HCT116 (cell line): ENCODE measurements around the gene HOXD9. TPM values are rescaled to one million over a fixed set of nuclear protein-coding genes. Genes with fewer than 3 reads are reported as not detected.

Experiments
- ATAC-seq: fragments of 200-7000 bp; cut with Tn5 transposase; 2 replicates; pipeline ENCODE4 v1.9.1; 2020; ENCODE audit warnings: mild to moderate bottlenecking, moderate library complexity
- BruUV-seq: library from RNA; stranded (reverse); fragments of 400-500 nt; replicated peaks from 2 replicates; lab custom pipeline; 2021; lab: Mats Ljungman, UMichigan
- CTCF ChIA-PET: fragments of 300-600 bp; sonication (Branson Sonifier 250); formaldehyde crosslinking; loops from one replicate; lab custom pipeline; 2021; ENCODE audit warnings: antibody characterized with exemption; lab: Charles Lee
- POLR2A ChIA-PET: fragments of 300-600, 350-600 bp; sonication (Branson Sonifier 250); formaldehyde crosslinking; loops from one replicate; lab custom pipeline; 2021; ENCODE audit warnings: antibody characterized with exemption; lab: Charles Lee
- RAD21 ChIA-PET, 2 experiments: fragments of 300-600 bp; sonication (Branson Sonifier 250); formaldehyde crosslinking; loops; one replicate each; lab custom pipeline; 2023; ENCODE audit warnings: low total read pairs in 2 of 2; ENCODE audit not compliant: uncharacterized antibody in 2 of 2, unreplicated experiment in 2 of 2, low non-redundant PET in 1 of 2; lab: Charles Lee
- DNase-seq: peaks from one replicate; pipeline ENCODE4 v3.0.0-alpha.2; 2010; ENCODE audit warnings: low read depth, low spot score
- H2AFZ ChIP-seq: fragments of 200-600 bp; shearing (Covaris generic), sonication (generic); 2 replicates; pipeline ENCODE4 v1.6.1; 2017; ENCODE audit warnings: low read depth, mixed run types, mixed read lengths, antibody characterized with exemption, low read length; ENCODE audit not compliant: poor library complexity, severe bottlenecking
- H3K27ac ChIP-seq: 2 replicates; pipeline ENCODE4 v1.5.1; 2012; ENCODE audit warnings: low read depth, low read length
- H3K27me3 ChIP-seq: fragments of 200-600 bp; sonication (generic); 2 replicates; pipeline ENCODE4 v1.6.1; 2016; ENCODE audit warnings: mixed run types, low read length, mixed read lengths; ENCODE audit not compliant: insufficient read depth
- H3K36me3 ChIP-seq, 2 experiments: fragments of 200-500 bp in 1 of 2; fragments of 200-600 bp in 1 of 2; sonication (Bioruptor generic) in 1 of 2; sonication (generic) in 1 of 2; 2 replicates each; pipeline versions ENCODE4 v1.5.1 to v1.6.1; 2014 to 2016; ENCODE audit warnings: low read length in 2 of 2, inconsistent platforms in 1 of 2, mixed read lengths in 1 of 2, mixed run types in 1 of 2; ENCODE audit not compliant: insufficient read depth in 2 of 2, control insufficient read depth in 1 of 2
- H3K4me1 ChIP-seq, 2 experiments: fragments of 200-600 bp in 1 of 2; sonication (generic) in 1 of 2; 2 replicates each; pipeline versions ENCODE4 v1.5.1 to v1.6.1; 2012 to 2017; ENCODE audit warnings: low read length in 2 of 2, inconsistent platforms in 1 of 2, mild to moderate bottlenecking in 1 of 2, mixed read lengths in 1 of 2, mixed run types in 1 of 2, moderate library complexity in 1 of 2; ENCODE audit not compliant: insufficient read depth in 2 of 2, control insufficient read depth in 1 of 2
- H3K4me2 ChIP-seq: fragments of 200-600 bp; sonication (generic); 2 replicates; pipeline ENCODE4 v1.6.1; 2017; ENCODE audit warnings: mixed run types, low read length, mixed read lengths
- H3K4me3 ChIP-seq, 2 experiments: fragments of 200-600 bp in 1 of 2; sonication (generic) in 1 of 2; replicated peaks in 1 of 2; 2 replicates each; pipeline ENCODE4 v1.5.1; 2011 to 2016; ENCODE audit warnings: low read length in 2 of 2, control low read depth in 1 of 2, low read depth in 1 of 2, mild to moderate bottlenecking in 1 of 2, mixed read lengths in 1 of 2, mixed run types in 1 of 2
- H3K79me2 ChIP-seq: fragments of 200-600 bp; sonication (generic); 2 replicates; pipeline ENCODE4 v1.6.1; 2017; ENCODE audit warnings: mild to moderate bottlenecking, mixed run types, low read length, moderate library complexity, mixed read lengths; ENCODE audit not compliant: insufficient read depth
- H3K9ac ChIP-seq: fragments of 200-600 bp; sonication (generic); 2 replicates; pipeline ENCODE4 v1.6.1; 2016; ENCODE audit warnings: low read length, mixed read lengths
- H3K9me2 ChIP-seq: fragments of 200-600 bp; sonication (generic), shearing (Covaris generic); 2 replicates; pipeline ENCODE4 v1.6.1; 2017; ENCODE audit warnings: mixed run types, mild to moderate bottlenecking, moderate library complexity; ENCODE audit not compliant: insufficient read depth
- H3K9me3 ChIP-seq, 2 experiments: fragments of 200-500 bp in 1 of 2; fragments of 200-600 bp in 1 of 2; sonication (Bioruptor generic) in 1 of 2; sonication (generic) in 1 of 2; 2 replicates each; pipeline ENCODE4 v1.6.1; 2014 to 2017; ENCODE audit warnings: low read length in 2 of 2, mixed read lengths in 2 of 2, inconsistent platforms in 1 of 2, low read depth in 1 of 2, mild to moderate bottlenecking in 1 of 2, mixed run types in 1 of 2, moderate library complexity in 1 of 2; ENCODE audit not compliant: control insufficient read depth in 1 of 2, insufficient read depth in 1 of 2
- H4K20me1 ChIP-seq: fragments of 200-600 bp; sonication (generic), shearing (Covaris generic); 2 replicates; pipeline ENCODE4 v1.6.1; 2017; ENCODE audit warnings: mixed run types, mild to moderate bottlenecking, moderate library complexity; ENCODE audit not compliant: insufficient read depth
- EZH2phosphoT487 ChIP-seq: fragments of 200-600 bp; IDR thresholded peaks from 2 replicates; pipeline ENCODE4 v1.6.1; 2018; ENCODE audit warnings: antibody characterized with exemption, borderline replicate concordance
- FOSL1 ChIP-seq: IDR thresholded peaks from 2 replicates; pipeline ENCODE4 v1.6.1; 2012; ENCODE audit warnings: low read depth
- JUND ChIP-seq: IDR thresholded peaks from 2 replicates; pipeline ENCODE4 v1.6.1; 2012
- POLR2AphosphoS5 ChIP-seq: IDR thresholded peaks from 2 replicates; pipeline ENCODE4 v1.6.1; 2011; ENCODE audit warnings: mild to moderate bottlenecking, low read depth, low read length, moderate library complexity
- RAD21 ChIP-seq: IDR thresholded peaks from 2 replicates; pipeline ENCODE4 v1.6.1; 2012; ENCODE audit warnings: low read depth, mild to moderate bottlenecking
- intact Hi-C: fragments of 100-400 bp; cut with micrococcal nuclease; formaldehyde crosslinking; loops from 2 replicates; pipeline ENCODE4 v1.10.0; 2022
- total RNA-seq: library from RNA; stranded (reverse); gene quantifications from one replicate; pipeline ENCODE4 v1.2.1, GENCODE V29; 2021; ENCODE audit not compliant: unreplicated experiment
- TF ChIP-seq, protein P1 (sequence below): IDR thresholded peaks from 2 replicates; pipeline ENCODE4 v1.6.1; 2011; ENCODE audit warnings: mild to moderate bottlenecking, low read length, moderate library complexity; ENCODE audit not compliant: insufficient replicate concordance; ENCODE audit errors: extremely low read depth
- TF ChIP-seq, protein P2 (sequence below): IDR thresholded peaks from 2 replicates; pipeline ENCODE4 v1.6.1; 2012

The HOXD9 gene
- total RNA-seq, 1 experiment from 2014 or later = not detected

DNA sequence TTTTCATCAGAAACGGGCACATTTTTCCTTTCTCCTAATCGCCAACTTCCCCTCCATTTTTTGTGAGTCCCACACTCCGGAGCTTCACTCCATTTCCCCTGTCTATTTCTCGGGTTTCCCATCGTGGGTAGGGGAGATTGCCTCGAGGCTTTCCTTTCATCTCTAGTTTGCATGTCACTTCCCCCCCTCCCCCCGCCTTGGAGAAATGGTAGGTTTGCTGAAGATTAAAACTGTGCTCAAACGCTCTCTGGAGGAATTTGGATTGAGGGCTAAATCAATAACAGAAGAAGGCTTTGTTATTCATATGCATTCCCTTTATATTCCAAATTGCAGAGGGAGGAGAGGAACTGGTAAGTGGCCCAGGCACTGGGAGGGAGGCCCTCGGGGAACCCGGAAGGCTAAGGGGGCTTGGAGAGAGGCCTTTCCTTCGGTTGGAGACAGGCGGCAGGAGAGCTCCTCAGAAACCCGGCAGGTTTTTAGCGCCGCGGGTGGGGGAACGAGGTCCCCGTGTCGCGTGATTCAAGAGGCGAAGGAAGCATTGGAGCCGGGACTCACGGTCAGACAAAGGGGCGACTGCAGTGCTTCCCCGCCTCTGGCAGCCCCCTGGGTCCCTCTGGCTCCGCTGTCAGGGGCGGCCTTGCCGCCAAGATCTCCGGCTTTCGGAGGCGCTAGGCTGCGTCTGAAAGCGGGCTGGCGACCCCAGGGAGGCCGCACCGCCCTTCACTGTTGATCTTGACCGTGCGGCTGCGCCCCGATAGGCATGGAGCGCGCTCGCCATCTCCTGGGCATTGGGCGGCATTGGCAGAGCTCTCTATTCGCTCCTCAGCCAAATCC lies 25.3 kb upstream of the HOXD9 start (continued):
- TF ChIP-seq, protein P1, sequence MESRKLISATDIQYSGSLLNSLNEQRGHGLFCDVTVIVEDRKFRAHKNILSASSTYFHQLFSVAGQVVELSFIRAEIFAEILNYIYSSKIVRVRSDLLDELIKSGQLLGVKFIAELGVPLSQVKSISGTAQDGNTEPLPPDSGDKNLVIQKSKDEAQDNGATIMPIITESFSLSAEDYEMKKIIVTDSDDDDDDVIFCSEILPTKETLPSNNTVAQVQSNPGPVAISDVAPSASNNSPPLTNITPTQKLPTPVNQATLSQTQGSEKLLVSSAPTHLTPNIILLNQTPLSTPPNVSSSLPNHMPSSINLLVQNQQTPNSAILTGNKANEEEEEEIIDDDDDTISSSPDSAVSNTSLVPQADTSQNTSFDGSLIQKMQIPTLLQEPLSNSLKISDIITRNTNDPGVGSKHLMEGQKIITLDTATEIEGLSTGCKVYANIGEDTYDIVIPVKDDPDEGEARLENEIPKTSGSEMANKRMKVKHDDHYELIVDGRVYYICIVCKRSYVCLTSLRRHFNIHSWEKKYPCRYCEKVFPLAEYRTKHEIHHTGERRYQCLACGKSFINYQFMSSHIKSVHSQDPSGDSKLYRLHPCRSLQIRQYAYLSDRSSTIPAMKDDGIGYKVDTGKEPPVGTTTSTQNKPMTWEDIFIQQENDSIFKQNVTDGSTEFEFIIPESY = no peak
- no peak for TF ChIP-seq EZH2phosphoT487
- no peak for TF ChIP-seq FOSL1
- TF ChIP-seq, protein P2, sequence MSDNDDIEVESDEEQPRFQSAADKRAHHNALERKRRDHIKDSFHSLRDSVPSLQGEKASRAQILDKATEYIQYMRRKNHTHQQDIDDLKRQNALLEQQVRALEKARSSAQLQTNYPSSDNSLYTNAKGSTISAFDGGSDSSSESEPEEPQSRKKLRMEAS = no peak
- TF ChIP-seq POLR2AphosphoS5 = 0 out of 2 replicates have a peak, but pooled peaks have one; percentile 18

DNA sequence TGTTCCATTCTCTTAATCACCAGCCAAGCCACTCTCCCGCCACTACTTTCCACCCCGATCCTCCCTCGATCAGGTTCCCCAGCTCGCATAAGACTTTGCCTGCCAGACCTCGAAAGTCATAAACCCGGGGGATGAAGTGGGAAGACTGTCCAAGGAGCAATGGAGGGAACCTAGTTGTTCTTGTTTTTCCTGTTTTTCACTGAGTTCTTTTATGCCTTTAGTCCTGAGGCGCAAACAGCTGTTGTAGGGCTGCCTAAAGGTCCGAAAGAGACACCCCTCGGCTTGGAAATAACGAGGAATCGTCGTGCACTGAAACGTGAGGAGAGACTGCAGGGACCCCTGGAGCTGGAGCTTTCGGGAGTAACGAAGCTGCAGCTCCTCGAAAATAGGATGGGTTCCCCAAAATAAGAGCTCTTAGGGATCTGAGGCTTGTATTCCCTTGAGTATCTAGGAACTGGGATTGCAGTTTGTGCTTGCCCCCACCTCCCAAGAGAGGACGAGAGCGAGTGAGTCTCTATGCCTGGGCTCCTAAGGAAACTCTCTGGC lies 24.6 kb upstream of the HOXD9 start:
- ChIA-PET POLR2A (interaction anchor here (0.6 kb wide), 2 partner anchors 24 to 408 kb away, joined by 3 read pairs; no protein-coding TSS in a partner anchor), RAD21 (interaction anchor here (1.0 to 1.1 kb wide), 2 partner anchors 408 to 1327 kb away, joined by 3 to 4 read pairs; no protein-coding TSS in a partner anchor), CTCF (interaction anchor here (0.6 to 2.6 kb wide), 13 partner anchors 9 to 1397 kb away, joined by 3 to 24 read pairs (median 4); partner anchors contain the start of gene HOXD11)
- Histone ChIP-seq H3K4me1 (peaks cover 5 to 18% of the 10 kb centered on the region in 2 experiments; a peak in 3 of 4 replicates), H3K27ac (no peak overlapping the region), H3K9me2 (no peaks in the 10 kb centered on the region), H4K20me1 (no peaks in the 10 kb centered on the region), H3K9me3 (no peaks in the 10 kb centered on the region), H3K4me3 (peak overlapping the region; percentile 46 to 64), H2AFZ (peak overlapping the region; percentile 96), H3K4me2 (peak overlapping the region; percentile 96)
- DNase-seq (no peak), ATAC-seq (peak; percentile 38)
- BruUV-seq = no TSS peak
- intact Hi-C loops = loop anchor here (1.0 to 5.0 kb wide), 5 partner anchors 408 to 1326 kb away; no protein-coding TSS in a partner anchor
- TF ChIP-seq RAD21 = no peak
- TF ChIP-seq EZH2phosphoT487 = no peak
- TF ChIP-seq JUND = no peak
- TF ChIP-seq, all 23 proteins: peak for 0
- no peaks in the 10 kb centered on the region for H3K27me3 ChIP-seq
- no peaks in the 10 kb centered on the region for H3K36me3 ChIP-seq
- peak overlapping the region; percentile 60 for H3K9ac ChIP-seq
- no peaks in the 10 kb centered on the region for H3K79me2 ChIP-seq
